GM12892 (cell line): ENCODE results near the gene CNGB1.

Experiments used
- POLR2A ChIP-seq: IDR thresholded peaks from 2 replicates; pipeline ENCODE4 v1.6.1; 2011; ENCODE audit warnings: low read depth, low read length, control low read depth
- POLR2AphosphoS5 ChIP-seq: IDR thresholded peaks from 2 replicates; pipeline ENCODE4 v1.6.1; 2011; ENCODE audit warnings: low read depth, low read length, control low read depth

GRCh38 chr16:57897053-57897784, 73.7 kb downstream of the CNGB1 start:
- TF ChIP-seq POLR2A: no peak
- TF ChIP-seq POLR2AphosphoS5: no peak
